ENCODE data around the gene JAKMIP2. TPM values are rescaled to one million over a fixed set of nuclear protein-coding genes. Genes with fewer than 3 reads are reported as not detected.
"Not testable (repeated sequence)": the region's sequence is repeated elsewhere in the genome, so short reads cannot be mapped to it uniquely, and the experiment has no call there.

Gene JAKMIP2
- total RNA-seq, 1 donor from 2014 or later, result not detected

DNA sequence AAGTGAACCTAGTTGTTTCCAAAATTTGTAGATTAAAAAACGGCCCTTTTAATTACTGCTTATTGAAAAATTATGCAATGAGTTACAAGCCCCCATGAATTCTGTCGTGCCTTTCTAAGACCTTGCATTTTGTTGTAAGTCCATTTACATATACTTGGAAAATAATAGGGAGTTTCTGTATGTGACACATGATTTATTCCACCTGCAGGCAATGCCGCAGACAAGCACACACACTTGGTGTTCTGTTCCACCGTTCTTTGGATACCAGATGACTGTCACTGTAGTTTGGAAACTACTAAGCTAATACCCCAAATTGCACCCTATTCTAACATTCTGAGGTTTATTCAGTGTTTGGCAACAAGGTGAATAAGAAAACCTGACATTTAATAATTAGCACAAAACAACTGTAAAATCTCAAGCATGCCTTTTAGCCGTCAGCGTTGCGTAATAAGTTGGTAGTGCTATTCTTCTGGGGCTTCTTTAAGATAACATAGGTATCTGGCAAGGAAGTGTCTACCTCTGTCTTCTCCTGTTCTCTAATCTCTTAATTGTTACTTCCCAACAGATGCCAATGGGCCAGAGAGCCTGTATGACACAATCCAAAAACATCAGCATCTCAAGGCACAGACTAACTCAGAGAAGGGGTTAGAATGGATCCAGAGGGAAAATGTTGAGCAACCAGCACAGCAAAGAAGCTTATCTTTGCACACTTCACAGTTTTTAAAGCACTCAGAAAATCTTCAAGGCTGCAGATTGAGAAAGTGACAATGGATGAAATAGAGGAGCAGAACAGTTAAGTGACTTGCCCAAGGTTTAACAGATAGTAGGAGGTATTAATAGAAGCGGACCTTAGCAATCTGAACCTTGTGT lies 224.4 kb downstream of the JAKMIP2 start:
- TF ChIP-seq, protein P1, sequence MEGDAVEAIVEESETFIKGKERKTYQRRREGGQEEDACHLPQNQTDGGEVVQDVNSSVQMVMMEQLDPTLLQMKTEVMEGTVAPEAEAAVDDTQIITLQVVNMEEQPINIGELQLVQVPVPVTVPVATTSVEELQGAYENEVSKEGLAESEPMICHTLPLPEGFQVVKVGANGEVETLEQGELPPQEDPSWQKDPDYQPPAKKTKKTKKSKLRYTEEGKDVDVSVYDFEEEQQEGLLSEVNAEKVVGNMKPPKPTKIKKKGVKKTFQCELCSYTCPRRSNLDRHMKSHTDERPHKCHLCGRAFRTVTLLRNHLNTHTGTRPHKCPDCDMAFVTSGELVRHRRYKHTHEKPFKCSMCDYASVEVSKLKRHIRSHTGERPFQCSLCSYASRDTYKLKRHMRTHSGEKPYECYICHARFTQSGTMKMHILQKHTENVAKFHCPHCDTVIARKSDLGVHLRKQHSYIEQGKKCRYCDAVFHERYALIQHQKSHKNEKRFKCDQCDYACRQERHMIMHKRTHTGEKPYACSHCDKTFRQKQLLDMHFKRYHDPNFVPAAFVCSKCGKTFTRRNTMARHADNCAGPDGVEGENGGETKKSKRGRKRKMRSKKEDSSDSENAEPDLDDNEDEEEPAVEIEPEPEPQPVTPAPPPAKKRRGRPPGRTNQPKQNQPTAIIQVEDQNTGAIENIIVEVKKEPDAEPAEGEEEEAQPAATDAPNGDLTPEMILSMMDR (IDR thresholded peaks at IDR 0.05; ENCODE audit: insufficient read depth, low read length, severe bottlenecking), result no peak
- Histone ChIP-seq H3K27me3 (ENCODE audit: control insufficient read depth, insufficient read depth, low read length) (no peaks in the 10 kb centered on the region), H3K4me3 (ENCODE audit: low read depth, low read length) (no peak overlapping the region), H3K36me3 (ENCODE audit: control insufficient read depth, insufficient read depth, low read length) (no peaks in the 10 kb centered on the region)
- FAIRE-seq (no peak), DNase-seq (ENCODE audit: low read depth) (no peak)

DNA sequence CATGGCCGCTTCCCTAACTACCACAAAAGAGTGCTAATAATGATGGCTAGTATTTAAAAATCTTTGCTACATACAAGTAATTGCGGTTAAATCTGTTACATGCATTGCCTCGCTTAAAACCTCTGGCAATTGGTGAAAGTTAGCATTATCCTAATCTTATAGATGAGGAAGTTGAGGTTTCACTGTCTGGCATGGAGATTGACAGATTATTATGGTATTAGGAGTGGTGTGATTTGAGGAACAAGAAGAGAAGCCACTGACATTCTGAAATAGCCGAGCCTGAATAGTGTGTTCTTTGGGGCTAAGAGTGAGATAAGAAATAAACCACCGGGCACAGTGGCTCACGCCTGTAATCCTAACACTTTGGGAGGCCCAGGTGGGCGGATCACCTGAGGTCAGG lies 227.4 kb downstream of the JAKMIP2 start:
- H3K4me3 ChIP-seq (ENCODE audit: low read depth, low read length), result no peak overlapping the region
- FAIRE-seq, result no peak
- no peaks in the 10 kb centered on the region for H3K36me3 ChIP-seq (ENCODE audit: control insufficient read depth, insufficient read depth, low read length)
- H3K27me3 ChIP-seq (ENCODE audit: control insufficient read depth, insufficient read depth, low read length), result no peaks in the 10 kb centered on the region
- TF ChIP-seq, protein P1 (IDR thresholded peaks at IDR 0.05; ENCODE audit: insufficient read depth, low read length, severe bottlenecking), result no peak
- no peak for DNase-seq (ENCODE audit: low read depth)

DNA sequence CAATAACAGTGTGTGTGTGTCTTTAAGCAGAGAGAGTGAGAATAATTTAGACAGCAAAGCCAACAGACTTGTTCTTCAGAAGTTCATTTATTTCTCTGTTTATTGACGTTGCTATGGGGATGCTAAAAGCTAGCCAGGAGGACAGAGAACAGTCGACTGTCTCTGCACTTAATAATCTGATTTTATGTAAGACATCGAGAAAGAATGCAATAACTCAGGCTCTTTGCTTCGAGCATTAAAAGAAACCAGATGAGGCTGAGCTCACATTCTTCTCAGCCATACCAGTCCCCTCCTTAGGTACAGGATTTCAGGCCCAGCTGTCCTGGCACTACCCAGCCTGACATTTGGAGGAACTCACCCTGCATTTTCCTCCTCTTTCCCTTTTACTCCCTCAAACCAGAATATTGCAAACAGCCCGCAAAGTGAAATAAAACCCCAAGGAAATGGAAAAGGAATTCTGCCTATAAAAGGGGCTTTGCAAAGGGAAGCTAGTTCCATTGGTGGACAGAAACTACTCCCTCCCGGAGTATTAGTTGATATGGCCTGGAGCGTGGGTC lies 228.2 kb downstream of the JAKMIP2 start:
- FAIRE-seq (no peak), DNase-seq (ENCODE audit: low read depth) (peak; percentile 33)
- no peak overlapping the region for H3K4me3 ChIP-seq (ENCODE audit: low read depth, low read length)
- no peaks in the 10 kb centered on the region for H3K36me3 ChIP-seq (ENCODE audit: control insufficient read depth, insufficient read depth, low read length)
- no peaks in the 10 kb centered on the region for H3K27me3 ChIP-seq (ENCODE audit: control insufficient read depth, insufficient read depth, low read length)
- TF ChIP-seq, protein P1 (IDR thresholded peaks at IDR 0.05; ENCODE audit: insufficient read depth, low read length, severe bottlenecking), result no peak

DNA sequence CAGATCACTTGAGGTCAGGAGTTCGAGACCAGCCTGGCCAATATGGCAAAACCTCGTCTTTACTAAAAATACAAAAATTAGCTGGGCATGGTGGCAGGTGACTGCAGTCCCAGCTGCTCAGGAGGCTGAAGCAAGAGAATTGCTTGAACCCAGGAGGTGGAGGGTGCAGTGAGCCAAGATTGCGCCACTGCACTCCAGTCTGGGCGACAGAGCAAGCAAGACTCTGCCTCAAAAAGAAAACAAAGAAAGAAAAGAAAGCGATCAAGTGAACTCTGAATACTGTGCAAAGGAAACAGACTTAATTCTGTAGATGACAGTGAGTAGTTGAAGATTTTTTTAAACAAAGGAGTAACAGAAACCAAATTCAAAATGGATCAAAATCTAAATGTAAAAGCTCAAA lies 228.7 kb downstream of the JAKMIP2 start:
- H3K36me3 ChIP-seq (ENCODE audit: control insufficient read depth, insufficient read depth, low read length); FAIRE-seq; DNase-seq (ENCODE audit: low read depth); H3K4me3 ChIP-seq (ENCODE audit: low read depth, low read length); H3K27me3 ChIP-seq (ENCODE audit: control insufficient read depth, insufficient read depth, low read length): not testable (repeated sequence)

DNA sequence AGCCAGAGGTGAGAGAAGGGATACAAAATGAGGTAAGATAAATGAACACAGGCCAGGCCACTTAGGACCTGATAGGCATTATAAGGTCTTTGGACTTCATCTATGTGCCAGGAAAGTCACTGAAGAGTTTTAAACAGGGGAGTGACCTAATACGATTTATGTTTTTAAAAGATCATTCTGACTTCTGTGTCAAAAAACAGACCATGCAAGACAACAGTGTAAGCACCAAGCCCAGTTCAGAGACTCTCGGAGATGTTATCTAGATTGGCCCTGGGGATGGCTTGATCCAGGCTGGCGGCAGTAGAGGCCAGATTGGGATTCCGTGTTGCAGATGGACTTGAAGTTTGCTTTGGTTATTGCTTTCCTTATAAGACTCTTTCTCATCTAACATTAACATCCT lies 229.6 kb downstream of the JAKMIP2 start:
- no peak overlapping the region for H3K4me3 ChIP-seq (ENCODE audit: low read depth, low read length)
- TF ChIP-seq, protein P1 (IDR thresholded peaks at IDR 0.05; ENCODE audit: insufficient read depth, low read length, severe bottlenecking), result no peak
- FAIRE-seq (no peak), DNase-seq (ENCODE audit: low read depth) (no peak)
- H3K27me3 ChIP-seq (ENCODE audit: control insufficient read depth, insufficient read depth, low read length), result no peaks in the 10 kb centered on the region
- H3K36me3 ChIP-seq (ENCODE audit: control insufficient read depth, insufficient read depth, low read length), result no peaks in the 10 kb centered on the region

DNA sequence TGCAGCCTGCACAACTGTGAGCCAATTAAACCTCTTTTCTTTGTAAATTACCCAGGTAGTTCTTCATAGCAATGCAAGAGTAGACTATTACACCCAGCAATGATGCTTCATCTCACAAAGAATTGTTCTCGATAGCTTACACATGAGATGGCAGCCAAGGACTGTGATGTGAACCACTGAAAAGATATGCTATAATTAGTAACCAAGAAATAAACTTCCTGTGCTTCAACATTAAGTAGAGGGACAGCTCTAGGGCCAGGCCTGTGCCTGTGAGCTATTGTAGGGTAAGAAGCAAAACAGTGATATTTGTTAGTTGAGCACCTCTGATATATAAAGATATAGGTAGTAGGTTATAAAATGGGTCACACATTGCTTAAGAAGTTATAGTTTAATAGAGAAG lies 230.9 kb downstream of the JAKMIP2 start:
- Histone ChIP-seq H3K27me3 (ENCODE audit: control insufficient read depth, insufficient read depth, low read length) (no peaks in the 10 kb centered on the region), H3K36me3 (ENCODE audit: control insufficient read depth, insufficient read depth, low read length) (no peaks in the 10 kb centered on the region), H3K4me3 (ENCODE audit: low read depth, low read length) (no peak overlapping the region)
- TF ChIP-seq, protein P1 (IDR thresholded peaks at IDR 0.05; ENCODE audit: insufficient read depth, low read length, severe bottlenecking), result no peak
- DNase-seq (ENCODE audit: low read depth) (no peak), FAIRE-seq (no peak)

All from bronchial epithelial cell (primary cell).